HUES48 (cell line): Measurements from ENCODE around the gene OR2V2.

ENCODE experiments used
- H3K27ac ChIP-seq: one replicate; pipeline ENCODE4 v1.7.0; 2013; ENCODE audit warnings: low read depth, low read length, inconsistent platforms
- H3K27me3 ChIP-seq: 2 replicates; pipeline ENCODE4 v1.6.1; 2013; ENCODE audit warnings: mild to moderate bottlenecking, low read length; ENCODE audit not compliant: control insufficient read depth, insufficient read depth
- H3K36me3 ChIP-seq: 2 replicates; pipeline ENCODE4 v1.6.1; 2013; ENCODE audit warnings: low read length; ENCODE audit not compliant: control insufficient read depth, insufficient read depth
- H3K4me1 ChIP-seq: 2 replicates; pipeline ENCODE4 v1.6.1; 2013; ENCODE audit warnings: mild to moderate bottlenecking, low read length; ENCODE audit not compliant: control insufficient read depth, insufficient read depth
- H3K4me3 ChIP-seq: 2 replicates; pipeline ENCODE4 v1.5.1; 2013; ENCODE audit warnings: mild to moderate bottlenecking, low read depth, low read length
- H3K9ac ChIP-seq: 2 replicates; pipeline ENCODE4 v1.6.1; 2013; ENCODE audit warnings: mild to moderate bottlenecking, low read depth, low read length, moderate library complexity
- H3K9me3 ChIP-seq: 2 replicates; pipeline ENCODE4 v1.6.1; 2013; ENCODE audit warnings: low read length; ENCODE audit not compliant: control insufficient read depth, insufficient read depth

OR2V2 gene

GRCh38 chr5:181194489-181195248 lies 47.3 kb downstream of the OR2V2 start:
- peaks cover 26% of the 10 kb centered on the region for H3K4me1 ChIP-seq

GRCh38 chr5:181195249-181195761 lies 47.9 kb downstream of the OR2V2 start:
- Histone ChIP-seq H3K27me3 (peaks cover 27% of the 10 kb centered on the region), H3K36me3 (no peaks in the 10 kb centered on the region), H3K27ac (no peak overlapping the region), H3K4me1 (peaks cover 31% of the 10 kb centered on the region), H3K9me3 (no peaks in the 10 kb centered on the region), H3K9ac (no peak overlapping the region), H3K4me3 (no peak overlapping the region)

More at GRCh38 chr5:181194489-181195248, 47.3 kb downstream of the OR2V2 start:
- Histone ChIP-seq H3K4me3 (no peak overlapping the region), H3K36me3 (no peaks in the 10 kb centered on the region), H3K27me3 (peaks cover 27% of the 10 kb centered on the region), H3K9me3 (no peaks in the 10 kb centered on the region), H3K27ac (no peak overlapping the region), H3K9ac (no peak overlapping the region)

GRCh38 chr5:181197326-181197951 lies 50.1 kb downstream of the OR2V2 start:
- no peak overlapping the region for H3K9ac ChIP-seq
- H3K4me3 ChIP-seq, result no peak overlapping the region
- H3K27me3 ChIP-seq, result peaks cover 35% of the 10 kb centered on the region
- H3K9me3 ChIP-seq, result no peaks in the 10 kb centered on the region
- no peaks in the 10 kb centered on the region for H3K36me3 ChIP-seq
- H3K27ac ChIP-seq, result no peak overlapping the region
- H3K4me1 ChIP-seq, result peaks cover 38% of the 10 kb centered on the region

GRCh38 chr5:181198106-181198685 lies 50.8 kb downstream of the OR2V2 start:
- Histone ChIP-seq H3K9me3 (no peaks in the 10 kb centered on the region), H3K4me1 (peaks cover 38% of the 10 kb centered on the region), H3K27me3 (peaks cover 41% of the 10 kb centered on the region), H3K4me3 (peak overlapping the region; percentile 2; the same call in 1 of the 2 replicates), H3K36me3 (no peaks in the 10 kb centered on the region), H3K27ac (no peak overlapping the region), H3K9ac (no peak overlapping the region)

GRCh38 chr5:181198905-181199519 lies 51.6 kb downstream of the OR2V2 start:
- H3K27me3 ChIP-seq, result peaks cover 49% of the 10 kb centered on the region
- H3K9me3 ChIP-seq, result no peaks in the 10 kb centered on the region
- H3K9ac ChIP-seq, result no peak overlapping the region
- H3K4me3 ChIP-seq, result peak overlapping the region; percentile 2; the same call in 1 of the 2 replicates
- H3K27ac ChIP-seq, result peak overlapping the region; percentile 29
- H3K4me1 ChIP-seq, result peaks cover 38% of the 10 kb centered on the region
- H3K36me3 ChIP-seq, result no peaks in the 10 kb centered on the region

GRCh38 chr5:181199881-181200638 lies 52.7 kb downstream of the OR2V2 start:
- Histone ChIP-seq H3K4me1 (peaks cover 38% of the 10 kb centered on the region), H3K27ac (no peak overlapping the region), H3K27me3 (peaks cover 59% of the 10 kb centered on the region), H3K9me3 (no peaks in the 10 kb centered on the region), H3K36me3 (no peaks in the 10 kb centered on the region), H3K4me3 (no peak overlapping the region), H3K9ac (no peak overlapping the region)

- no peaks in the 10 kb centered on the region for H3K9me3 ChIP-seq
- no peak overlapping the region for H3K9ac ChIP-seq
- no peaks in the 10 kb centered on the region for H3K36me3 ChIP-seq
- H3K27ac ChIP-seq, result no peak overlapping the region
- peaks cover 67% of the 10 kb centered on the region for H3K27me3 ChIP-seq
- H3K4me3 ChIP-seq, result no peak overlapping the region
- H3K4me1 ChIP-seq, result peaks cover 38% of the 10 kb centered on the region
Observed at GRCh38 chr5:181200816-181201215, 53.4 kb downstream of the OR2V2 start.

GRCh38 chr5:181203093-181203711 lies 55.8 kb downstream of the OR2V2 start:
- H3K27ac ChIP-seq, result no peak overlapping the region
- H3K36me3 ChIP-seq, result no peaks in the 10 kb centered on the region
- H3K27me3 ChIP-seq, result peaks cover 74% of the 10 kb centered on the region

GRCh38 chr5:181203777-181204112 lies 56.4 kb downstream of the OR2V2 start:
- H3K27ac ChIP-seq, result no peak overlapping the region

More at GRCh38 chr5:181203093-181203711, 55.8 kb downstream of the OR2V2 start:
- Histone ChIP-seq H3K4me1 (peaks cover 27% of the 10 kb centered on the region), H3K9ac (no peak overlapping the region), H3K9me3 (no peaks in the 10 kb centered on the region), H3K4me3 (peak overlapping the region; percentile 97; the same call in 1 of the 2 replicates)

More at GRCh38 chr5:181203777-181204112, 56.4 kb downstream of the OR2V2 start:
- no peaks in the 10 kb centered on the region for H3K36me3 ChIP-seq
- H3K4me3 ChIP-seq, result peak overlapping the region; percentile 97
- peaks cover 72% of the 10 kb centered on the region for H3K27me3 ChIP-seq
- no peaks in the 10 kb centered on the region for H3K9me3 ChIP-seq
- H3K4me1 ChIP-seq, result peaks cover 21% of the 10 kb centered on the region
- H3K9ac ChIP-seq, result no peak overlapping the region
